Melanocyte of skin (primary cell): ENCODE measurements around the gene KDM3A. TPM values are rescaled to one million over a fixed set of nuclear protein-coding genes. Genes with fewer than 3 reads are reported as not detected.

Experiments
- small RNA-seq, 2 donors: library from RNA; depleted of rRNA; stranded (forward); fragments of <200 nt; gene quantifications; one replicate each; pipeline ENCODE3, GENCODE V24; 2012
- total RNA-seq, 2 donors: library from RNA; depleted of rRNA; stranded (reverse); fragments of >200 nt; gene quantifications; 2 replicates each; pipeline ENCODE4 v1.2.3, GENCODE V29; 2012

KDM3A gene
- total RNA-seq, result 10 to 100 TPM; 17.6 to 18.6 TPM

GRCh38 chr2:86440631-86441391, at the start of gene KDM3A:
Gene KDM3A (plus strand): TSS chr2:86441371. CDS start chr2:86442048, 677 bp downstream.

Small RNA genes lying within 50 kb of the gene (small RNA-seq; reads per million reads assigned to genes)
- gene RNU6-640P, result 0 reads per million in 2 donors

Other genes with a start within 250 kb of the KDM3A start
- 10 to 100 TPM; 55.7 to 80.9 TPM for gene IMMT, start 245.9 kb upstream of the KDM3A start, total RNA-seq
- gene MRPL35, start 241.9 kb upstream of the KDM3A start, total RNA-seq, result 100 to 1,000 TPM in 1 of 2 donors, 10 to 100 TPM in 1; 67.8 to 186 TPM
- gene REEP1, start 103.7 kb upstream of the KDM3A start, total RNA-seq, result under 1 TPM in 1 of 2 donors, not detected in 1; 0.34 TPM
- 10 to 100 TPM; 27.0 to 32.7 TPM for gene CHMP3, start 122.1 kb downstream of the KDM3A start, total RNA-seq
- 10 to 100 TPM; 11.7 to 15.1 TPM for gene RNF103, start 182.5 kb downstream of the KDM3A start, total RNA-seq